AG10803 (cell line): ENCODE data around the gene CDHR3.

Source experiments
- DNase-seq: peaks from one replicate; pipeline ENCODE4 v3.0.0; 2010; ENCODE audit warnings: low read depth
- H3K4me3 ChIP-seq: 2 replicates; pipeline ENCODE4 v1.5.1; 2011; ENCODE audit warnings: mild to moderate bottlenecking, low read length, control low read depth
- TF ChIP-seq, protein P1 (sequence below): conservative IDR thresholded peaks from 2 replicates; pipeline ENCODE4 v1.5.1; 2011; ENCODE audit warnings: mild to moderate bottlenecking, low read length, control low read depth, inconsistent platforms

CDHR3 gene

DNA sequence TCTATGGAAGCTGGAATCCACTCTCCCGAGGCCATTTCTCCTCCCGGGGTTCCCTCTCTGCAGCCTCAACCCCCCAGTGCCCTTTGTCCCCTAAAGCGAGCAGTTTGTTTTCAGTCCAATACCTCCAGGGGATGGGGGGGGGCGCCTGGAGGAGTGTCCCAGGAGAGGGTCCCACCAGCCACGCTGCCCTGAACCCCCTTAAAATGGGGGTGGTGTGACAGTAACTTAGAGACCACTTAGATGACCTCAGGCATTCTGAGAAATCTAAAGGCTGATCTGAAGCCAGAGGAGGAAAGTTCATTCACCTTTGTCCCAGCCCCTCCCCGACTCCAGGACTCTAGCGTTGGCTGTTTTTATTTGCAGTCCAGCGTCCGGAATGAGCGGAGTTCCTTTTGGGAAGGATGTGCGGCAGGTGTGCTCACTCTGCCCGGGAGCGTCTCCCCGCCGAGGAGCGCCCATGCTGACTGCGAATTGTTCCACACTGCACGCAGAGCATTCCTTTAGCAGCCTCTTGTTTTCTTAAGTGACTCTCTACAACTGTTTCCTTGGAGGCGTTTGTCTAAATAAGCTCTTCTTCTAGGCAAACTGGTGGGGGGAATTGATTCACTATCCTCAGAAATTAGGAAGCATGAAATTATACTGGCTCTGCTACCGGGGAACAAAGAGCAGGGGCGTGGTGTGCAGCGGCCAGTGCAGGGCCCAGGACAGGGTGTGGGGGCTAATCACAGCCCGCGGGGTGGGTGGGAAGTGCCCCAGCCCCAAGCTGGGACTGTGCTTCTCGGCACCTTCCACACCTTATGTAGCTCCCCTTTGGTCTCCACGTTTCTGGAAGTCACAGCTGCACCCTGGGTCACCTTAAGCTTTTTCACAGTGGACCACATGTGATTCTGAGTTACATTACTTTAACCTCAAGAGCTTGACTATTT is 102.8 kb downstream of the CDHR3 start:
- TF ChIP-seq, protein P1, sequence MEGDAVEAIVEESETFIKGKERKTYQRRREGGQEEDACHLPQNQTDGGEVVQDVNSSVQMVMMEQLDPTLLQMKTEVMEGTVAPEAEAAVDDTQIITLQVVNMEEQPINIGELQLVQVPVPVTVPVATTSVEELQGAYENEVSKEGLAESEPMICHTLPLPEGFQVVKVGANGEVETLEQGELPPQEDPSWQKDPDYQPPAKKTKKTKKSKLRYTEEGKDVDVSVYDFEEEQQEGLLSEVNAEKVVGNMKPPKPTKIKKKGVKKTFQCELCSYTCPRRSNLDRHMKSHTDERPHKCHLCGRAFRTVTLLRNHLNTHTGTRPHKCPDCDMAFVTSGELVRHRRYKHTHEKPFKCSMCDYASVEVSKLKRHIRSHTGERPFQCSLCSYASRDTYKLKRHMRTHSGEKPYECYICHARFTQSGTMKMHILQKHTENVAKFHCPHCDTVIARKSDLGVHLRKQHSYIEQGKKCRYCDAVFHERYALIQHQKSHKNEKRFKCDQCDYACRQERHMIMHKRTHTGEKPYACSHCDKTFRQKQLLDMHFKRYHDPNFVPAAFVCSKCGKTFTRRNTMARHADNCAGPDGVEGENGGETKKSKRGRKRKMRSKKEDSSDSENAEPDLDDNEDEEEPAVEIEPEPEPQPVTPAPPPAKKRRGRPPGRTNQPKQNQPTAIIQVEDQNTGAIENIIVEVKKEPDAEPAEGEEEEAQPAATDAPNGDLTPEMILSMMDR = no peak
- DNase-seq = peak; percentile 40
- peak overlapping the region; percentile 47 for H3K4me3 ChIP-seq

DNA sequence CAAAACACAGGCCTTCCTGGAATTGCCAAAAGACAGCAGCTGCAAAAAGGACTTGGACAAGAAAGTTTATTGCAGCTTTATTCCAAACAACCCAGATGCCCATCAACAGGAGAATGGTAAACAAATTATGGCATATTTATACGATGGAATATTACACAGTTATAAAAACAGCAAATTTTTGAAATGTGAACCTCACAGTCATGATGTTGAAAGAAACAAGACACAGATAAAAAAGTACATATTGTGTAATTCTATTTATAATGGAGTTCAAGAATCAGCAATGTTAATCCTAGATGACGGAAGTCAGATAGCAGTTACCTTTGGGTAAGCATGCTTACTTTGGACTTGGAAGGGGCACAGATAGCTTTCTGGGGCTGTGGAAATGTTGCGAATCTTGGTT is 104.6 kb downstream of the CDHR3 start:
- TF ChIP-seq, protein P1 = no peak
- no peak for DNase-seq
- no peak overlapping the region for H3K4me3 ChIP-seq

DNA sequence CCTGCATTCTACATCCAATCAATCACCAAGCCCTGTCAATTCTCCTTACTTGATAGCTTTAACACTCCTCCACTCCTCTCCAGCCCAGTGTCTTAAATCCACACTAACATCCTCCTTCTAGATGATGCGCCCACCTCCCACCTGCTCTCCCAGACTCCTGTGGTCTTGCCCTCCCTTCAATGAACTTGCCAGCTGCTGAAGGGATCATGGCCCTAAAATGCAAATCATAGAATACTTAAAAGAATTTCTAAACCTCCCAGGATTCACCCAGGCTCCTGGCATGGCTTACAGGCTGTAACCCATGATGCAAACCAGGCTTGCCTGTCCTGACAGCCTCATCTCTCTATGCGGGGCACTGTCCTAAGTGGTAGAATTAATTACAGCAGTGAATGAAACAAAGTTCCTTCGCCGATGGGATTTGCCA is 105.5 kb downstream of the CDHR3 start:
- TF ChIP-seq, protein P1 = no peak
- H3K4me3 ChIP-seq = no peak overlapping the region
- no peak for DNase-seq

DNA sequence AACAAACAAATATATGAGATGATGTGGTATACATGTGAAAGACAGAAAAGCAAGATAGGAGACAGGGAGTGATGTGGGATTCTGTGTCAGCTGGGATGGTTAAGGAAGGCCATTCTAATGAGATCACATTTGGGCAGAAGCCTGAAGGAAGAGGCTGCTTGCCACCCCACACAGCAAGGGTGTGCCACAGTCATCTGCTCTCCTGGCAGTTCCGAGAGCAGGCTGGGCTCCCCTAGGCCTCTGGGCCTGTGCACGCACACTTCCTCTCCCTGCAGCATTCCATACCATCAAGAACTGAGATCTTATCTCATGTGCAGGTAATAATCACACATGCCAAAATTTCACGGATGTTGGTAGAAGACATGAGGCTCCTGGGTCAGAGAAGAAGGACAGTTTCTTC is 105.9 kb downstream of the CDHR3 start:
- no peak overlapping the region for H3K4me3 ChIP-seq
- DNase-seq = peak; percentile 80
- TF ChIP-seq, protein P1 = no peak

DNA sequence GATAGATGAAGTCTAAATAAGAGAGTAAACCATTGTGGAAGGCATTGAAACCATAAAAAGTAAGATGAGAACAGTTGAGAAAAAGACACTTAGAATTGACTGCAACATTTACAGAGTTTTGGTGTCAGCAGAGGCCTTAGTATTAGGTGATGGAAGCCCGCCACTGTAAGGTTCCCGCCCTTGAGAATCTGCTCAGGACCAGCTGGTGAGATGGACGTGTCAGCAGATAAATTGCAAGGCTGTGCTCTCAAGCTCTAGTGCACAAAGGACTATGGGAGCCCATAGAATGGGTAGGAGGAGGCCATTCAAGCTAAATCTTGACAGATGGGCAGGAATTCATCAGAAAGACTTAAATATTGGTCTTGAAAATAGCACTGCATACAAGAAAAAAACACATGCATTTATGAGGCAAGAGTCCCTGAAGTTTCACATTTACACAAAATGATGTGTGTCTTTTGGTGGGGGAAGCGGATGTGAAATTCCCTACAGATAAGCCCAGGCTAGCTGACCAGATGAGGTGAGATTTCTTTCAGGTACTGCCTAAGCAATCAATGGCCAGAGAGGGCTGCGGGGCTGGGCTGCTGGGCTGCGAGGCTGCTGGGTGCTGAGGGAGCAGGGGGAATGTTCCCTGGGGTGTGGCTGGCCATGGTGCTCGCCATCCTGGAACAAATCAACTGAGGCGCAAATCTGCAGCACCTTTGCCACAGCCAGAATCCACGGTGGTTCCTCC is 106.6 kb downstream of the CDHR3 start:
- TF ChIP-seq, protein P1 = no peak
- H3K4me3 ChIP-seq = no peak overlapping the region
- no peak for DNase-seq

DNA sequence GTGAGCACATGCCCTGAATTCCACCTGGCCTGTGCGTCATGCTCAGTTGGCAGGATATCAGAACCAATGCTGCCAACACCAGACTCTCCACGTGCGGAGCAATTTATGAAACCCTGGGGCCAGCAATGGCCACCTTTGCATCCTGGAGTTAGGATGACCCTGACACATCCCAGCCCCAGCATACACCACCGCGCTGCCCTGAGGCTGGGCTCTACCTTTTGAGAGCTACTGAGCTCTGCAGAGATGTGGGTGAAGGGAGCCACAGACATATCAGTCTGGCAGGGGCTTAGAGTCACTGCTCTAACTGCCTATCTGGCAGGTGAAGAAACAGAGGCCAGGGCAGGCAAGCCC is 107.1 kb downstream of the CDHR3 start:
- DNase-seq = no peak
- TF ChIP-seq, protein P1 = no peak
- H3K4me3 ChIP-seq = no peak overlapping the region
